ENCODE data around the gene ZNF511. TPM values are rescaled to one million over a fixed set of nuclear protein-coding genes. Genes with fewer than 3 reads are reported as not detected.

Gene ZNF511
- 40.3 and 45.1 TPM in 2 replicates for total RNA-seq
- total RNA-seq (2013), result 18.7 TPM
- 30.5 and 30.7 TPM in 2 replicates for polyA plus RNA-seq
- 21.0 and 25.8 TPM in 2 replicates for polyA minus RNA-seq

- Histone ChIP-seq H3K27ac (ENCODE audit: low read length in 2 of 2) (peak within 1 kb of the TSS; percentile 96 to 97), H3K4me2 (replicated peaks; ENCODE audit: low read depth, low read length, poor library complexity, severe bottlenecking) (peak within 1 kb of the TSS; percentile 86), H2AFZ (ENCODE audit: insufficient read depth, low read depth, low read length, poor library complexity, severe bottlenecking) (peak within 1 kb of the TSS; percentile 83), H3K27me3 (replicated peaks in 1 of 4; ENCODE audit: control extremely low read depth in 1 of 4, control insufficient read depth in 3 of 4, insufficient read depth in 4 of 4, low read length in 3 of 4) (no peaks in the 10 kb centered on the region), H3K9me3 (ENCODE audit: control extremely low read depth in 1 of 3, control insufficient read depth in 2 of 3, insufficient read depth in 1 of 3, low read length in 2 of 3) (peaks cover 0 to 3% (median 0%) of the 10 kb centered on the region in 3 donors), H3K79me2 (ENCODE audit: control insufficient read depth, insufficient read depth, low read length) (peaks cover 51% of the 10 kb centered on the region), H3K36me3 (replicated peaks in 1 of 2; ENCODE audit: control extremely low read depth in 1 of 2, control insufficient read depth in 1 of 2, extremely low read depth in 1 of 2, insufficient read depth in 2 of 2, low read length in 1 of 2) (peaks cover 0 to 34% of the 10 kb centered on the region in 2 experiments), H4K20me1 (ENCODE audit: control insufficient read depth, insufficient read depth, low read length, poor library complexity, severe bottlenecking) (peaks cover 38% of the 10 kb centered on the region), H3K4me3 (ENCODE audit: control extremely low read depth in 1 of 5, extremely low read depth in 1 of 5, insufficient read depth in 1 of 5, low read depth in 2 of 5, low read length in 4 of 5) (peak within 1 kb of the TSS; percentile 73 to 94 (median 91)), H3K9ac (ENCODE audit: low read length) (peak within 1 kb of the TSS; percentile 86), H3K4me1 (ENCODE audit: control insufficient read depth in 2 of 2, insufficient read depth in 2 of 2, low read length in 2 of 2) (peaks cover 21 to 36% of the 10 kb centered on the region in 2 donors)
- intact Hi-C loops (cut with micrococcal nuclease), result loop anchor here (1.0 to 5.0 kb wide), 7 partner anchors 33 to 771 kb away; partner anchors contain the start of genes ECHS1, FUOM, INPP5A and MTG1
- H3K4me1 Mint-ChIP-seq, result peaks cover 36% of the 10 kb centered on the region
- DNase-seq (peak; percentile 96), ATAC-seq (ENCODE audit: low read depth) (peak; percentile 64)
- POLR2A ChIA-PET, result interaction anchor here (2.5 kb wide), 1 partner anchor 33 kb away, joined by 12 read pairs; the partner anchor contains the start of gene ADAM8
- no peaks in the 10 kb centered on the region for H3K27me3 Mint-ChIP-seq
- CTCF ChIA-PET, result interaction anchor here (1.0 to 3.4 kb wide), 12 partner anchors 21 to 393 kb away, joined by 3 to 21 read pairs (median 4); no protein-coding TSS in a partner anchor
- 0% methylated on average over 89 of the region's 89 CpGs for WGBS (ENCODE audit: insufficient coverage)
- H3K9me3 Mint-ChIP-seq (ENCODE audit: insufficient read depth), result no peaks in the 10 kb centered on the region
- TF ChIP-seq CTCF (IDR thresholded peaks at IDR 0.05) (no peak), EZH2 (IDR thresholded peaks at IDR 0.05; ENCODE audit: borderline replicate concordance, insufficient read depth, low read depth, low read length, poor library complexity, severe bottlenecking) (no peak)
- H3K4me3 Mint-ChIP-seq, result peak within 1 kb of the TSS; percentile 98
- H3K27ac Mint-ChIP-seq, result peak within 1 kb of the TSS; percentile 99
Measured at GRCh38 chr10:133308421-133309099, at the start of gene ZNF511, which contains the start of gene TUBGCP2. TSS of gene ZNF511 (plus strand) at chr10:133308914. CDS start at chr10:133308944, 30 bp downstream. TSS of gene TUBGCP2 (minus strand) at chr10:133308872. CDS start at chr10:133302941, 5,931 bp downstream.
